ENCODE measurements around the gene CELF2. TPM values are rescaled to one million over a fixed set of nuclear protein-coding genes. Genes with fewer than 3 reads are reported as not detected.
A peak's percentile ranks its signal among the peaks of the same experiment; 100 is the strongest.

CELF2 gene
- total RNA-seq (100 to 1,000 TPM; 197 to 205 TPM), total RNA-seq (148 to 429 (median 260) reads per million in 172 experiments)
- polyA plus RNA-seq (2013, experiment 1 of 2), result 110 TPM
- 129 TPM for polyA plus RNA-seq (2013, experiment 2 of 2)

GRCh38 chr10:11017570-11018431 is at the start of gene CELF2:
Gene CELF2 (plus strand): TSS chr10:11017872. CDS start chr10:11018090, 218 bp downstream.
- Histone ChIP-seq H3K27me3 (ENCODE audit: control insufficient read depth in 1 of 2, insufficient read depth in 2 of 2, low read length in 2 of 2) (peaks cover 30 to 77% of the 10 kb centered on the region in 2 experiments), H3K27ac (ENCODE audit: low read depth in 1 of 2, low read length in 2 of 2) (no peak within 1 kb of the TSS), H3K4me3 (ENCODE audit: low read length) (peak within 1 kb of the TSS; percentile 32), H3K4me1 (ENCODE audit: insufficient read depth, low read length) (peaks cover 9% of the 10 kb centered on the region), H3K9me3 (ENCODE audit: control insufficient read depth in 1 of 2, insufficient read depth in 1 of 2, low read length in 2 of 2) (no peaks in the 10 kb centered on the region), H3K36me3 (ENCODE audit: insufficient read depth, low read length) (no peaks in the 10 kb centered on the region)
- CTCF ChIA-PET, result no interaction called here
- Mint-ChIP-seq H3K4me1 (ENCODE audit: low read depth) (peaks cover 28% of the 10 kb centered on the region), H3K4me3 (peak within 1 kb of the TSS; percentile 84), H3K27me3 (peaks cover 77% of the 10 kb centered on the region), H3K36me3 (ENCODE audit: low read depth) (no peaks in the 10 kb centered on the region), H3K27ac (no peak within 1 kb of the TSS), H3K9me3 (no peaks in the 10 kb centered on the region)
- no peak for TF ChIP-seq CTCF (IDR thresholded peaks at IDR 0.05)
- intact Hi-C loops (cut with DNase I, micrococcal nuclease), result loop anchor here (10.0 kb wide), 2 partner anchors 147 to 247 kb away; no protein-coding TSS in a partner anchor
- DNase-seq, result peak in 13 of 14 experiments; percentile 8 to 77 (median 36)
- ATAC-seq (ENCODE audit: poor library complexity), result peak; percentile 78
- POLR2A ChIA-PET, result interaction anchor here (0.7 to 3.6 kb wide), 6 partner anchors 127 to 209 kb away, joined by 3 to 21 read pairs (median 3); no protein-coding TSS in a partner anchor

- Mint-ChIP-seq H3K4me1 (ENCODE audit: low read depth) (no peaks in the 10 kb centered on the region), H3K36me3 (ENCODE audit: low read depth) (no peaks in the 10 kb centered on the region), H3K9me3 (no peaks in the 10 kb centered on the region), H3K27ac (no peak overlapping the region), H3K27me3 (peaks cover 14% of the 10 kb centered on the region), H3K4me3 (no peak overlapping the region)
- no peak overlapping the region for H3K27ac ChIP-seq (ENCODE audit: low read depth in 1 of 2, low read length in 2 of 2)
- no peaks in the 10 kb centered on the region for H3K36me3 ChIP-seq (ENCODE audit: insufficient read depth, low read length)
- intact Hi-C loops (cut with DNase I, micrococcal nuclease), result no loop called here
- CTCF ChIA-PET, result no interaction called here
- no peaks in the 10 kb centered on the region for H3K4me1 ChIP-seq (ENCODE audit: insufficient read depth, low read length)
- DNase-seq (no peak), ATAC-seq (ENCODE audit: poor library complexity) (no peak)
- TF ChIP-seq CTCF (IDR thresholded peaks at IDR 0.05), result no peak
- no peak overlapping the region for H3K4me3 ChIP-seq (ENCODE audit: low read length)
- peaks cover 2 to 3% of the 10 kb centered on the region in 2 experiments for H3K27me3 ChIP-seq (ENCODE audit: control insufficient read depth in 1 of 2, insufficient read depth in 2 of 2, low read length in 2 of 2)
- H3K9me3 ChIP-seq (ENCODE audit: control insufficient read depth in 1 of 2, insufficient read depth in 1 of 2, low read length in 2 of 2), result no peaks in the 10 kb centered on the region
- POLR2A ChIA-PET, result no interaction called here
Measured at GRCh38 chr10:10968257-10968588, 49.4 kb upstream of the CELF2 start.

- H3K4me3 Mint-ChIP-seq, result no peak overlapping the region
- CTCF ChIA-PET, result no interaction called here
- intact Hi-C loops (cut with DNase I, micrococcal nuclease), result no loop called here
- no peaks in the 10 kb centered on the region for H3K36me3 Mint-ChIP-seq (ENCODE audit: low read depth)
- H3K27ac ChIP-seq (ENCODE audit: low read depth in 1 of 2, low read length in 2 of 2), result no peak overlapping the region
- no peaks in the 10 kb centered on the region for H3K9me3 ChIP-seq (ENCODE audit: control insufficient read depth in 1 of 2, insufficient read depth in 1 of 2, low read length in 2 of 2)
- H3K27me3 ChIP-seq (ENCODE audit: control insufficient read depth in 1 of 2, insufficient read depth in 2 of 2, low read length in 2 of 2), result peaks cover 2 to 6% of the 10 kb centered on the region in 2 experiments
- ATAC-seq (ENCODE audit: poor library complexity) (no peak), DNase-seq (no peak)
- peaks cover 14% of the 10 kb centered on the region for H3K27me3 Mint-ChIP-seq
- TF ChIP-seq CTCF (IDR thresholded peaks at IDR 0.05), result no peak
- H3K36me3 ChIP-seq (ENCODE audit: insufficient read depth, low read length), result no peaks in the 10 kb centered on the region
- no peak overlapping the region for H3K4me3 ChIP-seq (ENCODE audit: low read length)
- no peaks in the 10 kb centered on the region for H3K4me1 ChIP-seq (ENCODE audit: insufficient read depth, low read length)
- no peaks in the 10 kb centered on the region for H3K4me1 Mint-ChIP-seq (ENCODE audit: low read depth)
- H3K27ac Mint-ChIP-seq, result no peak overlapping the region
- POLR2A ChIA-PET, result no interaction called here
- no peaks in the 10 kb centered on the region for H3K9me3 Mint-ChIP-seq
Measured at GRCh38 chr10:10973310-10973709, 44.4 kb upstream of the CELF2 start.
